H1 (cell line): ENCODE results near the gene CELA2A. TPM values are rescaled to one million over a fixed set of nuclear protein-coding genes. Genes with fewer than 3 reads are reported as not detected.

Source experiments
- CTCF ChIA-PET: fragments of 300-600 bp; sonication (Branson Sonifier 250); formaldehyde crosslinking; loops from one replicate; lab custom pipeline; 2021; ENCODE audit not compliant: partially characterized antibody; lab: Charles Lee
- POLR2A ChIA-PET: fragments of 300-600 bp; sonication (Branson Sonifier 250); formaldehyde crosslinking; loops from one replicate; lab custom pipeline; 2021; ENCODE audit warnings: inconsistent platforms; ENCODE audit not compliant: partially characterized antibody; lab: Charles Lee
- DNase-seq, 2 experiments: peaks; one replicate each; pipeline versions ENCODE4 v3.0.0 to v3.0.0-alpha.2; 2010 to 2022; ENCODE audit warnings: low spot score in 2 of 2, low read depth in 1 of 2, mixed read lengths in 1 of 2
- FAIRE-seq: peaks from 2 replicates; lab custom pipeline; 2011; peaks lifted over from hg19 to GRCh38; lab: Jason Lieb, UNC
- H2AFZ ChIP-seq: 2 replicates; pipeline ENCODE4 v1.8.1; 2012; ENCODE audit warnings: low read length, inconsistent platforms
- H2AK5ac ChIP-seq: 2 replicates; pipeline ENCODE4 v1.6.1; 2013; ENCODE audit warnings: low read depth, low read length
- H2BK120ac ChIP-seq: replicated peaks from 2 replicates; pipeline ENCODE3; 2013; ENCODE audit warnings: low read depth, low read length, inconsistent platforms
- H2BK12ac ChIP-seq: 2 replicates; pipeline ENCODE4 v1.6.1; 2013; ENCODE audit warnings: low read depth, low read length
- H2BK15ac ChIP-seq: 2 replicates; pipeline ENCODE4 v1.6.1; 2013; ENCODE audit warnings: low read length
- H2BK20ac ChIP-seq: 2 replicates; pipeline ENCODE4 v1.6.1; 2013; ENCODE audit warnings: low read length
- H2BK5ac ChIP-seq: 2 replicates; pipeline ENCODE4 v1.6.1; 2013; ENCODE audit warnings: low read depth, low read length
- H3K14ac ChIP-seq: 2 replicates; pipeline ENCODE4 v1.6.1; 2013; ENCODE audit warnings: inconsistent platforms; ENCODE audit not compliant: insufficient read length
- H3K18ac ChIP-seq: 2 replicates; pipeline ENCODE4 v1.6.1; 2013; ENCODE audit warnings: low read length; ENCODE audit errors: extremely low read depth
- H3K23ac ChIP-seq: 2 replicates; pipeline ENCODE4 v1.6.1; 2013; ENCODE audit warnings: inconsistent platforms; ENCODE audit not compliant: insufficient read length
- H3K23me2 ChIP-seq: 2 replicates; pipeline ENCODE4 v1.6.1; 2013; ENCODE audit warnings: low read depth, low read length
- H3K27ac ChIP-seq: 2 replicates; pipeline ENCODE4 v1.6.1; 2011; ENCODE audit warnings: low read depth, low read length, inconsistent platforms
- H3K27me3 ChIP-seq, 4 experiments: replicated peaks in 1 of 4; 1 replicate in 1 of 4; 2 replicates in 3 of 4; pipeline versions ENCODE4 v1.6.1 to v1.8.1; 2011 to 2013; ENCODE audit warnings: low read length in 3 of 4, mild to moderate bottlenecking in 3 of 4, inconsistent platforms in 2 of 4, mixed read lengths in 2 of 4, moderate library complexity in 1 of 4; ENCODE audit not compliant: control insufficient read depth in 3 of 4, insufficient read depth in 3 of 4; ENCODE audit errors: extremely low read depth in 1 of 4
- H3K36me3 ChIP-seq, 4 experiments: 2 replicates each; pipeline versions ENCODE4 v1.6.1 to v1.8.1; 2011 to 2013; ENCODE audit warnings: mild to moderate bottlenecking in 4 of 4, low read length in 3 of 4, moderate library complexity in 2 of 4, control low read depth in 1 of 4, inconsistent platforms in 1 of 4; ENCODE audit not compliant: insufficient read depth in 4 of 4, control insufficient read depth in 2 of 4
- H3K4ac ChIP-seq: replicated peaks from 2 replicates; pipeline ENCODE3; 2013; ENCODE audit warnings: low read length, low read depth, mixed read lengths, inconsistent platforms; ENCODE audit not compliant: insufficient read length
- H3K4me1 ChIP-seq, 4 experiments: replicated peaks in 1 of 4; 1 replicate in 1 of 4; 2 replicates in 3 of 4; pipeline versions ENCODE4 v1.6.1 to v1.8.1; 2011 to 2013; ENCODE audit warnings: low read length in 3 of 4, inconsistent platforms in 2 of 4, mixed read lengths in 1 of 4; ENCODE audit not compliant: insufficient read depth in 4 of 4, control insufficient read depth in 3 of 4
- H3K4me2 ChIP-seq, 2 experiments: 2 replicates each; pipeline versions ENCODE4 v1.6.1 to v1.8.1; 2011 to 2013; ENCODE audit warnings: low read depth in 2 of 2, low read length in 2 of 2, control low read depth in 1 of 2, inconsistent platforms in 1 of 2, mild to moderate bottlenecking in 1 of 2; ENCODE audit not compliant: insufficient read depth in 1 of 2
- H3K4me3 ChIP-seq, 4 experiments: fragments of 200-600, 300-600 bp in 1 of 4; sonication (generic), shearing (Covaris generic), sonication (Bioruptor Twin) in 1 of 4; 2 replicates each; pipeline versions ENCODE4 v1.5.1 to v1.8.1; 2011 to 2016; ENCODE audit warnings: low read length in 4 of 4, low read depth in 3 of 4, control low read depth in 2 of 4, inconsistent platforms in 2 of 4, mild to moderate bottlenecking in 2 of 4, mixed read lengths in 1 of 4, moderate library complexity in 1 of 4; ENCODE audit not compliant: insufficient read depth in 2 of 4; ENCODE audit errors: extremely low read depth in 1 of 4
- H3K56ac ChIP-seq: replicated peaks from 2 replicates; pipeline ENCODE3; 2013; ENCODE audit warnings: low read depth, mild to moderate bottlenecking, mixed read lengths, low read length, inconsistent platforms; ENCODE audit not compliant: insufficient read length
- H3K79me1 ChIP-seq: 2 replicates; pipeline ENCODE4 v1.6.1; 2013; ENCODE audit warnings: low read depth, low read length, control low read depth
- H3K79me2 ChIP-seq, 2 experiments: 2 replicates each; pipeline versions ENCODE4 v1.6.1 to v1.8.1; 2012 to 2013; ENCODE audit warnings: low read length in 2 of 2, mild to moderate bottlenecking in 2 of 2, inconsistent platforms in 1 of 2; ENCODE audit not compliant: insufficient read depth in 2 of 2, control insufficient read depth in 1 of 2
- H3K9ac ChIP-seq, 4 experiments: replicated peaks in 1 of 4; 1 replicate in 1 of 4; 2 replicates in 3 of 4; pipeline versions ENCODE4 v1.6.1 to v1.8.1; 2011 to 2013; ENCODE audit warnings: low read depth in 3 of 4, low read length in 3 of 4, control low read depth in 2 of 4, mild to moderate bottlenecking in 2 of 4, moderate library complexity in 2 of 4, inconsistent platforms in 1 of 4; ENCODE audit errors: extremely low read depth in 1 of 4
- H3K9me3 ChIP-seq, 2 experiments: 2 replicates each; pipeline versions ENCODE4 v1.6.1 to v1.8.1; 2012 to 2013; ENCODE audit warnings: mild to moderate bottlenecking in 2 of 2, moderate library complexity in 2 of 2, control low read depth in 1 of 2, inconsistent platforms in 1 of 2, low read depth in 1 of 2, low read length in 1 of 2, mixed read lengths in 1 of 2; ENCODE audit not compliant: insufficient read depth in 2 of 2
- H4K20me1 ChIP-seq, 2 experiments: replicated peaks in 1 of 2; 2 replicates each; pipeline versions ENCODE3 to v1.8.1; 2011 to 2013; ENCODE audit warnings: inconsistent platforms in 2 of 2, low read length in 2 of 2, mild to moderate bottlenecking in 1 of 2; ENCODE audit not compliant: insufficient read depth in 2 of 2, control insufficient read depth in 1 of 2
- H4K5ac ChIP-seq: 2 replicates; pipeline ENCODE4 v1.6.1; 2013; ENCODE audit warnings: low read length, low read depth, mixed read lengths, inconsistent platforms; ENCODE audit not compliant: insufficient read length
- H4K8ac ChIP-seq: 2 replicates; pipeline ENCODE4 v1.8.0; 2013; ENCODE audit warnings: mild to moderate bottlenecking, moderate library complexity, low read length, inconsistent platforms; ENCODE audit not compliant: insufficient read depth; ENCODE audit errors: extremely low read depth
- H4K91ac ChIP-seq: replicated peaks from 2 replicates; pipeline ENCODE3; 2013; ENCODE audit warnings: low read length, mixed read lengths, inconsistent platforms; ENCODE audit not compliant: insufficient read length
- CBX8 ChIP-seq: fragments of 300-800, 300-1000 bp; sonication (generic); IDR thresholded peaks from 2 replicates; pipeline ENCODE4 v1.7.1; 2016; ENCODE audit warnings: low read depth, low read length, borderline replicate concordance
- KDM1A ChIP-seq: fragments of 200-600, 300-600 bp; sonication (generic); IDR thresholded peaks from 2 replicates; pipeline ENCODE4 v1.7.1; 2016; ENCODE audit warnings: mild to moderate bottlenecking, low read length, borderline replicate concordance
- KDM4A ChIP-seq: IDR thresholded peaks from one replicate; pipeline ENCODE4 v1.7.1; 2012; ENCODE audit warnings: low read depth, mild to moderate bottlenecking, moderate library complexity, low read length, inconsistent platforms; ENCODE audit not compliant: severe bottlenecking
- POLR2AphosphoS5 ChIP-seq: IDR thresholded peaks from 2 replicates; pipeline ENCODE4 v1.6.1; 2011; ENCODE audit warnings: low read depth, low read length
- RBBP5 ChIP-seq: IDR thresholded peaks from 2 replicates; pipeline ENCODE4 v1.7.1; 2012; ENCODE audit warnings: low read depth, mild to moderate bottlenecking, inconsistent platforms, low read length, moderate library complexity, borderline replicate concordance
- RFX5 ChIP-seq: IDR thresholded peaks from 2 replicates; pipeline ENCODE4 v1.6.1; 2011; ENCODE audit warnings: low read depth, low read length, improper control_type of control experiment, borderline replicate concordance
- RNF2 ChIP-seq: fragments of 200-900, 300-1000 bp; sonication (generic); IDR thresholded peaks from 2 replicates; pipeline ENCODE4 v1.7.1; 2016; ENCODE audit warnings: borderline replicate concordance, low read depth, mild to moderate bottlenecking, antibody characterized with exemption, low read length; ENCODE audit not compliant: poor library complexity, severe bottlenecking; ENCODE audit errors: missing control alignments
- SAP30 ChIP-seq: fragments of 300-600 bp; sonication (generic); IDR thresholded peaks from 2 replicates; pipeline ENCODE4 v1.7.1; 2012; ENCODE audit warnings: low read length, moderate library complexity, mild to moderate bottlenecking, inconsistent platforms; ENCODE audit not compliant: insufficient read depth, insufficient replicate concordance
- SIX5 ChIP-seq: IDR thresholded peaks from 2 replicates; pipeline ENCODE4 v1.6.1; 2011; ENCODE audit warnings: mild to moderate bottlenecking, low read depth, low read length
- SP1 ChIP-seq: IDR thresholded peaks from 2 replicates; pipeline ENCODE4 v1.6.1; 2011; ENCODE audit warnings: low read depth, low read length
- TBP ChIP-seq: IDR thresholded peaks from 2 replicates; pipeline ENCODE4 v1.6.1; 2011; ENCODE audit warnings: low read depth, low read length, improper control_type of control experiment
- WGBS, 2 experiments: shearing (Covaris generic) in 1 of 2; methylation state at CpG; one replicate each; pipeline versions ENCODE4 v1.1.6 to v1.1.7; 2013 to 2015; ENCODE audit warnings: low lambda C conversion rate in 2 of 2, mixed read lengths in 2 of 2, inconsistent platforms in 1 of 2, low coverage in 1 of 2, missing lambda C conversion rate in 1 of 2; ENCODE audit not compliant: insufficient replicate concordance in 2 of 2, insufficient coverage in 1 of 2, insufficient read length in 1 of 2; ENCODE audit errors: extremely low coverage in 1 of 2, missing lambda C conversion rate in 1 of 2; 5-methylcytosine and 5-hydroxymethylcytosine counted together
- polyA plus RNA-seq, 7 experiments: library from polyadenylated mRNA; depleted of rRNA in 3 of 7; stranded (reverse) in 5 of 7; unstranded in 2 of 7; fragments of >200 nt in 5 of 7; fragments of 200-250 nt in 2 of 7; gene quantifications; 1 replicate in 5 of 7; 2 replicates in 1 of 7; 4 replicates in 1 of 7; pipeline versions ENCODE4 v1.2.1 to v1.2.3, GENCODE V29; 2011 to 2013; ENCODE audit warnings: missing spikeins in 2 of 7, mixed read lengths in 2 of 7
- total RNA-seq: library from RNA; stranded (reverse); fragmentation: NEBNext Ultra II Directional; extraction: Animal tissue kit (Norgen Biotek cat#: 25700); gene quantifications from 2 replicates; pipeline ENCODE4 v1.2.1, GENCODE V29; 2021

CELA2A gene
- total and polyA plus RNA-seq, 2 of the 8 experiments (the other 6 are each of a cell fraction or from before 2014, with no cell fraction given), result not detected

- Histone ChIP-seq H3K14ac (no peak overlapping the region), H3K4me2 (no peak overlapping the region), H3K36me3 (no peaks in the 10 kb centered on the region), H3K23me2 (no peaks in the 10 kb centered on the region; the same call in 1 of the 2 replicates), H4K20me1 (no peaks in the 10 kb centered on the region), H3K18ac (no peak overlapping the region), H3K9me3 (no peaks in the 10 kb centered on the region), H2AFZ (no peak overlapping the region), H3K4me3 (no peak overlapping the region), H3K79me1 (no peaks in the 10 kb centered on the region), H4K8ac (no peak overlapping the region), H2AK5ac (no peak overlapping the region), H2BK5ac (no peak overlapping the region), H2BK20ac (no peak overlapping the region), H3K27me3 (no peaks in the 10 kb centered on the region), H3K4ac (no peak overlapping the region), H4K91ac (no peak overlapping the region), H3K4me1 (no peaks in the 10 kb centered on the region), H3K56ac (no peak overlapping the region), H2BK120ac (no peak overlapping the region), H3K27ac (no peak overlapping the region), H3K23ac (no peak overlapping the region), H2BK15ac (no peak overlapping the region), H2BK12ac (no peak overlapping the region), H3K79me2 (no peaks in the 10 kb centered on the region), H4K5ac (no peak overlapping the region), H3K9ac (no peak overlapping the region)
- TF ChIP-seq SP1 (no peak), KDM1A (no peak), RFX5 (no peak), CBX8 (no peak), SIX5 (no peak), TBP (no peak), POLR2AphosphoS5 (no peak), RNF2 (no peak), SAP30 (no peak), RBBP5 (no peak), KDM4A (no peak)
- no peak for DNase-seq
- ChIA-PET POLR2A (no interaction called here), CTCF (interaction anchor here (0.7 to 2.2 kb wide), 3 partner anchors 10 to 122 kb away, joined by 4 to 6 read pairs (median 6); no protein-coding TSS in a partner anchor)
- FAIRE-seq, result no peak
- 91% methylated on average over 14 of the region's 14 CpGs; no CpG with 5 or more reads in 1 of the 2 experiments for WGBS, 2 experiments
Measured at GRCh38 chr1:15445390-15446122, 11.0 kb upstream of the CELA2A start.
